SU-DHL-6 (cell line): ENCODE data around the gene DHFR2.

Experiments
- CTCF ChIP-seq: fragments of 200-600 bp; sonication (generic); IDR thresholded peaks from one replicate; pipeline ENCODE4 v1.5.1; 2017; ENCODE audit warnings: antibody characterized with exemption, mild to moderate bottlenecking, low read length, moderate library complexity; ENCODE audit not compliant: insufficient read depth, poor library complexity, severe bottlenecking
- EZH2phosphoT487 ChIP-seq: fragments of 200-600 bp; sonication (generic), shearing (Covaris generic); conservative IDR thresholded peaks from 2 replicates; pipeline ENCODE4 v1.6.1; 2018; ENCODE audit warnings: mild to moderate bottlenecking, antibody characterized with exemption, low read length, moderate library complexity, mixed read lengths

GRCh38 chr3:94026623-94027022, 36.1 kb downstream of the DHFR2 start:
- TF ChIP-seq CTCF (no peak), EZH2phosphoT487 (no peak)
